ENCODE measurements around the gene ACTN1.

The ACTN1 gene

GRCh38 chr14:68937471-68938270, 41.4 kb downstream of the ACTN1 start:
- DNase-seq (ENCODE audit: low read depth in 1 of 2, low spot score in 1 of 2) = no peak

GRCh38 chr14:68936980-68937379, 42.1 kb downstream of the ACTN1 start:
- no peak for DNase-seq (ENCODE audit: low read depth in 1 of 2, low spot score in 1 of 2)

DNA sequence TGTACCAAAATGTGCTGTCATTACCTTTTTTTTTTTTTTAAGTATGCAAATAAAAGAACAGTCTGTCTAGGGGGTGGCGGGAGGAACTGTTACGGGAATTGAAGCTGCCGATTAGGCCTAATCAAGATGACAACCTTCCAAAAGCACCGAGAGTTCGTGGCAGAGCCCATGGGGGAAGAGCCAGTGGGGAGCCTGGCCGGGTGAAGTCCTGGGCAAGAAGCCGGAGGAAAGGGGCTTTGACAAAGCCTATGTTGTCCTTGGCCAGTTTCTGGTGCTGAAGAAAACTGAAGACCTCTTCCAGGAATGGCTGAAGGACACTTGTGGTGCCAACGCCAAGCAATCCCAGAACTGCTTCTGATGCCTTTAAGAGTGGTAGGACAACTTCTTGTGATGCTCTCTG, 42.6 kb downstream of the ACTN1 start:
- DNase-seq (ENCODE audit: low read depth in 1 of 2, low spot score in 1 of 2) = no peak

DNA sequence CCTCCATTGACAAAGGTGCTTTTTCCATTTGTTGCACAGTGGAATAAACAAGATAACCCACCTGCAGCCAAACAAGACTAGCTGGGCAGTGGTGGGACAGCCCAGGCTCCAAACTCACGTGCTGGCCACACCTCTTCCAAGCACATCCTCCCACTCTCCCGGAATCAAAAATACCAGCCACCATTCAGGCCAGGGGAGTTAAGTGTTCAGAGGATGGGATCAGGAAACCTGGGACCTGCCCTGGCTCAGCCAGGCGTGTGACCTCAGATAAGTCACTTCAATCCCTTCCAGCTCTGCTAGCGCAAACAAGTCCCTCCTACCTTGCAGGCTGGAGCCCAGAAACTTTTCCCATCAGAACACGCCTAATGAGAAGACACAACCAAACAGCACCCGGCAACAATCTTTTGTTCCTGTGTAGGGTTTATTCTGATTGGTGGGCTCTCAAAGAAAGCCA, 43.3 kb downstream of the ACTN1 start:
- no peak for DNase-seq (ENCODE audit: low read depth in 1 of 2, low spot score in 1 of 2)

DNA sequence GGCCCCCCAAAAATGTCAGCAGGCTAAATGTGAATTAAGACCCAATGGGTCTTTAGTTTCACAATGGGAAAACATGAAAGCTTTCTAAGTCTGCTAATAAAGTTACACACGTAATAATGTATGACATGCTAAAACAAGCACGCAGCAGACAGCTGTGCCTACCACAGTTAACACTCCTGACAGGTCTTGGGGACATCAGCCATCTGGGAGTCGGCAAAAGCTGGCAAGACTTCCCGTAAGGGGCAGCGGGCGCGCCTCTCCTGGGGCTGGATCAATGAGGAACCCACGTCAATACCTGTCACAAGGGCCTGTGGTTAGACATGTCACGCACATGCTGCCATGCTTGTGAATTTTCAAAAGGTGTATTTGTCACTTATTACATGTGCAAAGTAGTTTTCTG, 45.0 kb downstream of the ACTN1 start:
- no peak for DNase-seq (ENCODE audit: low read depth in 1 of 2, low spot score in 1 of 2)

GRCh38 chr14:68932686-68933085, 46.4 kb downstream of the ACTN1 start:
- no peak for DNase-seq (ENCODE audit: low read depth in 1 of 2, low spot score in 1 of 2)

- no peak for DNase-seq (ENCODE audit: low read depth in 1 of 2, low spot score in 1 of 2)
Measured at GRCh38 chr14:68932231-68932630, 46.9 kb downstream of the ACTN1 start.

DNA sequence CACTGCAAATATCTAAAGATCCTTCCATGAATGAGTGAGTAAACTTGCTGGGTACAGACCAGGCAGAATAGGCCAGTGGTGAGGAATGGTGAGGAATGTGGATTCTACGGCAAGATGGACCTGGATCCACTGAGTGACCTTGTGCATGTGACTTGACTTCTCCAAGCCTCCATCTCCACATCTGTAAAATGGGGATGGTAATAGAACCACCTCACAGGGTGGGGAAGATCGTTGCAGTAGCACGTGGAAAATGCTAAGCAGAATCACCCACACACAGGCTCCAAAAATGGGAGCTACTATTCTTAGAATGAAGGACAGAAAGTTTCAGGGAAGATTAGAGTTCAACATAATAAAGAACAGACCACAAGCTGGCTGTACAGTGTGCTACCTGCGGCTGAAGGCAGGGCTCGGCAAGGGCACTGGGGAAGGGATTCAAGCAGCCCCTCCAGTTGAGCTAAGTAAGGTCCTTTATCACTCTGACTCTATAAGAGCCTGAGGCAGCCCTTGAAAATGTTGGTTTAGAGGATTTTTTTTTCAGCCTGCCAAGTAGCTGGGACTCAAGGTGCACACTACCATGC, 47.5 kb downstream of the ACTN1 start:
- DNase-seq (ENCODE audit: low read depth in 1 of 2, low spot score in 1 of 2) = no peak

DNA sequence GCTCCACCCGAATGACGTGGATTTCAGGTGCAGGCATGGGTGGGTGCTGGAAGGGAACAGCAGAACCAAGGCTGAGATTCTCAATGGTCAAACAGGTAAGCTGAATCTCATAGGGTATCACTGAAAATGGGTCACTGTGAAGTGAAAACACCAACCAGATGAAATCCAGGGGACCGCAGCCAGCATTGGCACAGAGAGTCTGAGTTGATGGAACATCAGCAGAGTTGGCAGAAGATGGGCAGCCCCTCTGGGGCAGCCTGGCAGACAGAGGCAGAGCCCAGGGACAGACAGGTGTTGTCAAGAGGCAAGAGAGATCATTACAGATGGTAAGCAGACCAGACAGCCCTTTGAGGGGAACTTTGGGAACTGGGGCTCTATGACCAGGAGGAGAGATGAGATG, 48.0 kb downstream of the ACTN1 start:
- no peak for DNase-seq (ENCODE audit: low read depth in 1 of 2, low spot score in 1 of 2)

GRCh38 chr14:68929623-68930307, 49.3 kb downstream of the ACTN1 start:
- no peak for DNase-seq (ENCODE audit: low read depth in 1 of 2, low spot score in 1 of 2)

GRCh38 chr14:68928770-68929550, 50.1 kb downstream of the ACTN1 start:
- DNase-seq (ENCODE audit: low read depth in 1 of 2, low spot score in 1 of 2) = no peak

DNA sequence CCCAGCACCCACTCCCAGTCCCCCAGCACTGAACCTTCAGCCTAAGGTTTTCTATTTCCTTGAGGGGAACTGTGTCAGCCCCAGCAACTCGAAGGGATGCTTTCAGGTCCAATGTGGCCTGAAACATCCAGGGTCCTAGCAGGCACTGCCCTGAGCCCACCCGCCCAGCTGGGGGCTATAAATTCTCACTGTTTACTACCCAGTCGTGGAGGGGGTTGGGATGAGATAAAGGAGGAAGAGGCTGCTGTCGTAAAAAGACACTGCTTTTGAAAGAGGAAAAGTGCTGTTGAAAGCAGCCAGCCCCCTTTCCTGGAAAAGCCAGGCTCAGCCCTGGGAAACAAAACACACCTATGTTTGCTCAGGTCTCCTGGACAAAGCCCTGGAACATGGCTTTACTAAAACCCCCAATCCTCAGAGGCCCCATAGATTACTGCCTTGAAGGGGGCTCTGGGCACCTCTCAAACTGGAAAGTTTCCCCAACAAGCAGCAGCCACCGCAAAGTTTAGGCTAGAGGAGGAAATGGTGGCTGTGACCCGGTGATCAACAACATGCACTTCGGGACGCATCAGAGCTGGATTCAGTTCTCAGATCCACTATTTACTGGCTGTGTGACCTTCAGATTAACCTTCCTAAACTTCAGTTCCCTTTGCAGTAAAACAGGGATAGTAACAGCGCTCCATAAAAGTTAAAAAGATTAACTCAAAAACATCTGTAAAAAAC, 51.0 kb downstream of the ACTN1 start:
- no peak for DNase-seq (ENCODE audit: low read depth in 1 of 2, low spot score in 1 of 2)

DNA sequence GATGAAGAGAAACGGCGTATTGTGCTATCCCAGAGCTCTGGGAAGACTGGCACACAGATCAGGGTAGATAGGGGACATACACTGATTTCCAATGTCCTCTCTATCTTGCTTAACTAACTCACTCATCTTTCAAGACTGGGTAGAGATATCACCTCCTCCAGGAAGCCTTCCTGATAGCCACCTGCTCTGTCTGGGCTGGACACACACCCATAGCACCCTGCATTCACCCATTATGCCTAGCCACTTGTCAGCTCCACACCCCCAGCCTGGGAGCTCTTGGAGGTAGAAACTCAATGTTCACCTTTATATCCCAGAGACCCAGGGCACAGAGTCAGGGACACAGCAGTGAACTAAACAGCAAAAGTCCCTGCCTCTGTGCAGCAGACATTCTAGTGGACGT, 52.0 kb downstream of the ACTN1 start:
- DNase-seq (ENCODE audit: low read depth in 1 of 2, low spot score in 1 of 2) = no peak

DNA sequence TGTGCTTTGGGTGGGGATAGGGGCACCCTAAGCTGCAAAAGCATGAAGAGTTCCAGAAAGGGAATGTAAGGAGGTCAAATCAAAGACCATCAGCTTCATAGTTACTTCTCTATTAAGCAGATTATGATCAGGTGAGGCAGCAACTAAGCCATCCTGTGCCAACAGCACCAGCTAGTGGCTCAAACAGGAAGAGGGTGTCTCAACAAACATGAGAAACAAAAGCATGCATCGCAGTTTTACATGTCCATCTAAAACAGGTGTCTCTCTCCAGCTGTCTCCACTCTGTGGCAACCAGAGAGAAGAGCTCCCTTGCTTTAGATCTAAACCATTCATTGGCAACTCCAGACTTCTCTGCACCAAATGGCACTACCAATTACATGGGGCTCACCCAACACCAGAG, 52.9 kb downstream of the ACTN1 start:
- no peak for DNase-seq (ENCODE audit: low read depth in 1 of 2, low spot score in 1 of 2)

GRCh38 chr14:68925373-68925772, 53.7 kb downstream of the ACTN1 start:
- no peak for DNase-seq (ENCODE audit: low read depth in 1 of 2, low spot score in 1 of 2)

GRCh38 chr14:68924186-68925158, 54.6 kb downstream of the ACTN1 start:
- no peak for DNase-seq (ENCODE audit: low read depth in 1 of 2, low spot score in 1 of 2)

DNA sequence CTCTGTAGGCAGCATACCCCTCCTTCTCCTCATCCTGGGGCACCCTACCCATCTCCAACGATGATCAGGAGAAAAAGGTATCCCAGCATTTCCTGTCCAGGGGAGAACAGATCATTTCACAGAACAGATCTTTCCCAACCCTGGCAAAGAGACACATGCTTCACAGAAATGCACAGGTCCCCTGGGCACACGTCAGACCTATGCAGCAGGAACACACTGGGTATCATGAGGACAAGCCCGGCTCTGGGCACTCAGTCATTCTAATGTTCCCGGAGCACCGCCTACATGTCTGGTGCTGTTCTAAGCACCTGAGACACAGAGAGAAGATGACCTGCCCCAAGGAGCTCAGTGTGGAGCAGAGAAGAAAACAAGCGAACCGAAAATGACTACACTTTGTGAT, 56.2 kb downstream of the ACTN1 start:
- no peak for DNase-seq (ENCODE audit: low read depth in 1 of 2, low spot score in 1 of 2)

- DNase-seq (ENCODE audit: low read depth in 1 of 2, low spot score in 1 of 2) = no peak
Measured at GRCh38 chr14:68922201-68922621, 56.9 kb downstream of the ACTN1 start.

- DNase-seq (ENCODE audit: low read depth in 1 of 2, low spot score in 1 of 2) = no peak
Measured at GRCh38 chr14:68921666-68922065, 57.4 kb downstream of the ACTN1 start.

DNA sequence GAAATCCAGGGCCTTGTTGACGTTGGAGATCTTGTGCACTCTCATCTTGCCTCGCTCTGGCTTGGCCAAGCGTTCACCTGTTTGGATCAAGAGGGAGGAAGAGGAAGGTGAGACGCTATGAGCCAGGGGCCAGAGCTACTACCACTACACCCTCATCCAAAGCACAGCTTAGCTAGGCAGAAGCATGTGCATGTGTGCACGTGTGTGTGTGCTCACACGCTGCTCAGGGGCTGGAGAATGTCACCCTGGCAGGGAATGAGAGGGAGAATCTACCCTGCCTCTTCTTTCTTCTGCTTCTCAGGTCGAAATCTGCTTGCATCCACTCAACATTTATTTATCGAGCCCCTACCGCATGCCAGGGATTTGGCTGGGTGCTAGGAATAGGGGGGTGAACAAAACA, 58.1 kb downstream of the ACTN1 start:
- no peak for DNase-seq (ENCODE audit: low read depth in 1 of 2, low spot score in 1 of 2)

Measured in activated CD4-positive, alpha-beta T cell treated with anti-CD3 and anti-CD28 coated beads, Interleukin-2, amount 50 U/mL, for 24 hours (primary cell).